Subcutaneous abdominal adipose tissue (tissue), 5 donors: ENCODE results near the gene RBM19.

Experiments
- H3K27ac ChIP-seq: one replicate; pipeline ENCODE4 v1.7.0; 2013; ENCODE audit warnings: low read depth, mild to moderate bottlenecking, inconsistent platforms, low read length, moderate library complexity
- H3K27me3 ChIP-seq, 5 donors: one replicate each; pipeline ENCODE4 v1.7.0; 2013; ENCODE audit warnings: low read length in 5 of 5, inconsistent platforms in 1 of 5; ENCODE audit not compliant: control insufficient read depth in 5 of 5, insufficient read depth in 4 of 5
- H3K36me3 ChIP-seq, 5 donors: one replicate each; pipeline ENCODE4 v1.7.0; 2013; ENCODE audit warnings: low read length in 5 of 5; ENCODE audit not compliant: control insufficient read depth in 5 of 5, insufficient read depth in 5 of 5
- H3K4me1 ChIP-seq, 5 donors: one replicate each; pipeline ENCODE4 v1.7.0; 2013; ENCODE audit warnings: low read length in 5 of 5, mild to moderate bottlenecking in 3 of 5, moderate library complexity in 1 of 5; ENCODE audit not compliant: control insufficient read depth in 5 of 5, insufficient read depth in 5 of 5
- H3K4me3 ChIP-seq, 5 donors: one replicate each; pipeline ENCODE4 v1.7.0; 2013; ENCODE audit warnings: low read length in 5 of 5, low read depth in 1 of 5
- H3K9ac ChIP-seq, 5 donors: one replicate each; pipeline ENCODE4 v1.7.0; 2013; ENCODE audit warnings: low read length in 5 of 5, mild to moderate bottlenecking in 4 of 5, moderate library complexity in 3 of 5
- H3K9me3 ChIP-seq, 5 donors: one replicate each; pipeline ENCODE4 v1.7.0; 2013; ENCODE audit warnings: low read length in 5 of 5; ENCODE audit not compliant: control insufficient read depth in 5 of 5
- donor health status: healthy.
- donor health status: healthy.
- donor health status: healthy.
- donor health status: healthy.
- donor health status: healthy.

The RBM19 gene

GRCh38 chr12:113831016-113831415 is 135.1 kb downstream of the RBM19 start:
- no peak overlapping the region for H3K4me3 ChIP-seq
- peaks cover 0 to 10% (median 6%) of the 10 kb centered on the region in 5 donors for H3K36me3 ChIP-seq
- H3K9ac ChIP-seq: no peak overlapping the region
- H3K4me1 ChIP-seq: no peaks in the 10 kb centered on the region
- no peaks in the 10 kb centered on the region for H3K9me3 ChIP-seq
- no peak overlapping the region for H3K27ac ChIP-seq
- H3K27me3 ChIP-seq: no peaks in the 10 kb centered on the region

DNA sequence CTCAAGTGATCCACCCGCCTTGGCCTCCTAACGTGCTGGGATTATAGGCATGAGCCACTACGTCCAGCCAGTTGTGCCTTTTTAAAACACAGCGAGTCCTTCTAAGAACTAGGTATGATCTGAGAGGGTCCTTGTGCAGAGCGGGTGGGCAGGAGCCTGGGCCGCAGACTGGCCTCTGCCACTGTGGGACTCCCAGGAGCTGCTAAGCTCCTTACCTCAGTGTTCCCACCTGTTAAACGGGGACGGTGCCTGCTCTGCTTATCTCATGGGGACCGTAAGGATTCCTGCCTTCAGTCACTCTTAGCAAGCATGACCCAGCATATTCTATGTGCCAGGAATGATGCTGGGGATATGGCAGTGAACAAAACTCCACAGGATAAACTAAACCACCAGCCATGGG is 136.9 kb downstream of the RBM19 start:
- H3K27me3 ChIP-seq: no peaks in the 10 kb centered on the region
- H3K27ac ChIP-seq: no peak overlapping the region
- no peak overlapping the region for H3K9ac ChIP-seq
- peaks cover 0 to 10% (median 4%) of the 10 kb centered on the region in 5 donors for H3K36me3 ChIP-seq
- no peak overlapping the region for H3K4me3 ChIP-seq
- H3K9me3 ChIP-seq: no peaks in the 10 kb centered on the region
- no peaks in the 10 kb centered on the region for H3K4me1 ChIP-seq

DNA sequence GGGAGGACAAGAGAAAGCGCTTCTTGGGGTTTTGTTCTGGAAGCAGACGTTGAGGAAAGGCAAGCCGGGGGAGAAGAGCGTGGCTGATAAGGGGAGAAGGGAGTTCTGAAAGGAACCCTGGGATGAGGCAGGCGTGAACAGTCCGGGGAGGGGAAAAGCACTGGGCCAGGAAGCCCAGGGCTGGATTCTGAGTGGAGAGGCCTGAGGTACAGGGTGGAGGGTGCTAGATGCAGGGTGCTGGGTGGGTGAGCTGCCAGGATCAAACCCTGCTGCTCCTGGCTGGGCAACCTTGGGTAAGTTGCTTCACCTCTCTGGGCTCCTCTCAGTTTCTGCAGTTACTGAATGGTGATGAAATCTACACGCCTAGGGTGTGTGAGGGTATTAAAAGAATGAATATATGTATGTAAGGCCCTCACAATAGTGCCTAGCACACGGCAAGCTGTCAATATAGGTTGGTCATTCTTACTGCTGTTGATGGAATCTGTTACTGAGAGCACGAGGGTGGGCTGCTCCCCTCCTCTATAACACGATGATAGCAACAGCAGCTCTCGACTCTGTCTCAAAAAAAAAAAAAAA is 138.5 kb downstream of the RBM19 start:
- no peaks in the 10 kb centered on the region for H3K4me1 ChIP-seq

GRCh38 chr12:113826805-113827538 is 139.2 kb downstream of the RBM19 start:
- Histone ChIP-seq H3K4me1 (no peaks in the 10 kb centered on the region), H3K4me3 (no peak overlapping the region), H3K27me3 (no peaks in the 10 kb centered on the region), H3K36me3 (peaks cover 0 to 16% (median 15%) of the 10 kb centered on the region in 5 donors), H3K9ac (no peak overlapping the region), H3K9me3 (no peaks in the 10 kb centered on the region), H3K27ac (no peak overlapping the region)

More for the DNA sequence above, 138.5 kb downstream of the RBM19 start:
- H3K4me3 ChIP-seq: no peak overlapping the region
- H3K9me3 ChIP-seq: no peaks in the 10 kb centered on the region
- H3K9ac ChIP-seq: no peak overlapping the region
- no peak overlapping the region for H3K27ac ChIP-seq
- H3K36me3 ChIP-seq: peaks cover 0 to 10% (median 8%) of the 10 kb centered on the region in 5 donors
- no peaks in the 10 kb centered on the region for H3K27me3 ChIP-seq

- H3K9me3 ChIP-seq: no peaks in the 10 kb centered on the region
- no peak overlapping the region for H3K27ac ChIP-seq
- H3K27me3 ChIP-seq: no peaks in the 10 kb centered on the region
- H3K4me3 ChIP-seq: no peak overlapping the region
- H3K9ac ChIP-seq: no peak overlapping the region
- H3K36me3 ChIP-seq: peaks cover 0 to 29% (median 25%) of the 10 kb centered on the region in 5 donors
- H3K4me1 ChIP-seq: no peaks in the 10 kb centered on the region
Observed at GRCh38 chr12:113825705-113826104, 140.4 kb downstream of the RBM19 start.

GRCh38 chr12:113823816-113824215 is 142.3 kb downstream of the RBM19 start:
- H3K36me3 ChIP-seq: peaks cover 0 to 33% (median 25%) of the 10 kb centered on the region in 5 donors
- H3K9ac ChIP-seq: no peak overlapping the region
- H3K4me1 ChIP-seq: no peaks in the 10 kb centered on the region
- H3K4me3 ChIP-seq: no peak overlapping the region
- H3K27ac ChIP-seq: no peak overlapping the region
- H3K9me3 ChIP-seq: no peaks in the 10 kb centered on the region
- no peaks in the 10 kb centered on the region for H3K27me3 ChIP-seq

DNA sequence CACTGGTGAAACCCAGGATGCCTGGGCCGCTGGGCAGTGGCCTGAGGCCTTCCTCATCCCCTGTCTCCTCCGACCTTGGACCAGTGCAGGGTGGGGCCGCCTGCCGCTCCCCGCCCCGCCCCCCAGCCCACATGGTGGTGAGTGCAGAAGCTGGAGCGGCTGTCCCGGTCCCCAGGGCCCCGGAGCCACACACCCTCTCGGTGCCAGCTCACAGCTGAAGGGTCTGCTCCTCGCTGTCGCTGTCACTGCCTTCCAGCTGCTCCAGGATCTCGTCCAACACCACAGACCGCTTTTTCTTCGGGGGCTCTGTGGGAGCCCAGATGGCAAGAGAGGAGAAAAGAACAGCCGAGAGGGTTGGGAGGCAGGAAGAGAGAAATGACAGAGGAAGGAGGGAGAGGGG is 143.1 kb downstream of the RBM19 start:
- H3K9ac ChIP-seq: no peak overlapping the region
- H3K27ac ChIP-seq: no peak overlapping the region
- peaks cover 0 to 33% (median 25%) of the 10 kb centered on the region in 5 donors for H3K36me3 ChIP-seq
- no peaks in the 10 kb centered on the region for H3K27me3 ChIP-seq
- H3K4me1 ChIP-seq: no peaks in the 10 kb centered on the region
- no peaks in the 10 kb centered on the region for H3K9me3 ChIP-seq
- H3K4me3 ChIP-seq: no peak overlapping the region

DNA sequence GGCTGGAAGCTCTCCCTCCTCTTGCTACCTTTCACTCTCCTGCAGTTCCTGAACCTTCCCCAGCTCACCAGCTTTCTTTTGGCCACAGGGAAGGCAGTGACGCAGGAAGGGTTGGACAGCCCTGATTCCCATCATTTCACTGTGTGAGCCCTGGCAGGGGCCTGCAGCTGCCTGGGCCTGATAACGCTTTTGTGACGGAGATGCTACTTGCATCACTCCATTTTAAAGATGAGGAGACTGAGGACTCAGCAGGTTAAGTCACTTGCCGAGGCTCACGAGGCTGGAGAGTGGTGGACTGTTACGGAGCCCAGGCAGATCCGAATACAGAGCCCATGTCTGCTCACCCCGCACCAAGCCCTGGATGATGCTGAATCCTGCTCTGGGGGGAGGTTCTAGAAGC is 145.3 kb downstream of the RBM19 start:
- Histone ChIP-seq H3K27ac (no peak overlapping the region), H3K4me1 (no peaks in the 10 kb centered on the region), H3K9me3 (no peaks in the 10 kb centered on the region), H3K36me3 (peaks cover 0 to 50% (median 34%) of the 10 kb centered on the region in 5 donors), H3K4me3 (no peak overlapping the region), H3K9ac (no peak overlapping the region), H3K27me3 (no peaks in the 10 kb centered on the region)

GRCh38 chr12:113820309-113820708 is 145.8 kb downstream of the RBM19 start:
- no peak overlapping the region for H3K9ac ChIP-seq

DNA sequence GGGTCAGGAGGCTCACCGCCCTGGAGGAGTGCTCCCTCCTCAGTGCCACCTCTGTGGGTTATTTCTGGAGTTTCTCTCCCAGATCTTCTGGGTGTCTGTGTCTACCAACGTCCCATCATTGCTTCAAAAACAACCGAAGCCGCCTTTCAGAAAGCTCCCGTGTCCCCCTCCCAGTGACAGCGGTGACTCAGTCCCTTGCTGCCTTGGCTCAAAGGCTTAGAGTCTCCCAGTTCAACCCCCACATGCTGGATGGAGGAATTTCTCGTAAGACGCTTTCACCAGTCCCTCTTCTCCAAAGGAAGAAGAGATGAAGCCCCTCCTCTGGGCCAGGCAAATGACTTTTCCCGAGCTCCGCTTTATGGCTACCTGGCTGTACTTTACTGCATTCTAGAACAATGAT is 146.6 kb downstream of the RBM19 start:
- Histone ChIP-seq H3K27me3 (no peaks in the 10 kb centered on the region), H3K27ac (no peak overlapping the region), H3K4me1 (no peaks in the 10 kb centered on the region), H3K4me3 (no peak overlapping the region), H3K9me3 (no peaks in the 10 kb centered on the region), H3K9ac (no peak overlapping the region), H3K36me3 (peaks cover 0 to 56% (median 35%) of the 10 kb centered on the region in 5 donors)

More at GRCh38 chr12:113820309-113820708, 145.8 kb downstream of the RBM19 start:
- Histone ChIP-seq H3K9me3 (no peaks in the 10 kb centered on the region), H3K27ac (no peak overlapping the region), H3K4me3 (no peak overlapping the region), H3K4me1 (no peaks in the 10 kb centered on the region), H3K36me3 (peaks cover 0 to 52% (median 35%) of the 10 kb centered on the region in 5 donors), H3K27me3 (no peaks in the 10 kb centered on the region)
